Subcutaneous abdominal adipose tissue (tissue), 5 donors: ENCODE measurements around the gene ENTPD8.
A peak's percentile ranks its signal among the peaks of the same experiment; 100 is the strongest.

Source experiments
- H3K27ac ChIP-seq: one replicate; pipeline ENCODE4 v1.7.0; 2013; ENCODE audit warnings: low read depth, mild to moderate bottlenecking, inconsistent platforms, low read length, moderate library complexity
- H3K27me3 ChIP-seq, 5 donors: one replicate each; pipeline ENCODE4 v1.7.0; 2013; ENCODE audit warnings: low read length in 5 of 5, inconsistent platforms in 1 of 5; ENCODE audit not compliant: control insufficient read depth in 5 of 5, insufficient read depth in 4 of 5
- H3K36me3 ChIP-seq, 5 donors: one replicate each; pipeline ENCODE4 v1.7.0; 2013; ENCODE audit warnings: low read length in 5 of 5; ENCODE audit not compliant: control insufficient read depth in 5 of 5, insufficient read depth in 5 of 5
- H3K4me1 ChIP-seq, 5 donors: one replicate each; pipeline ENCODE4 v1.7.0; 2013; ENCODE audit warnings: low read length in 5 of 5, mild to moderate bottlenecking in 3 of 5, moderate library complexity in 1 of 5; ENCODE audit not compliant: control insufficient read depth in 5 of 5, insufficient read depth in 5 of 5
- H3K4me3 ChIP-seq, 5 donors: one replicate each; pipeline ENCODE4 v1.7.0; 2013; ENCODE audit warnings: low read length in 5 of 5, low read depth in 1 of 5
- H3K9ac ChIP-seq, 5 donors: one replicate each; pipeline ENCODE4 v1.7.0; 2013; ENCODE audit warnings: low read length in 5 of 5, mild to moderate bottlenecking in 4 of 5, moderate library complexity in 3 of 5
- H3K9me3 ChIP-seq, 5 donors: one replicate each; pipeline ENCODE4 v1.7.0; 2013; ENCODE audit warnings: low read length in 5 of 5; ENCODE audit not compliant: control insufficient read depth in 5 of 5
- donor health status: healthy.
- donor health status: healthy.
- donor health status: healthy.
- donor health status: healthy.
- donor health status: healthy.

Gene ENTPD8, protein sequence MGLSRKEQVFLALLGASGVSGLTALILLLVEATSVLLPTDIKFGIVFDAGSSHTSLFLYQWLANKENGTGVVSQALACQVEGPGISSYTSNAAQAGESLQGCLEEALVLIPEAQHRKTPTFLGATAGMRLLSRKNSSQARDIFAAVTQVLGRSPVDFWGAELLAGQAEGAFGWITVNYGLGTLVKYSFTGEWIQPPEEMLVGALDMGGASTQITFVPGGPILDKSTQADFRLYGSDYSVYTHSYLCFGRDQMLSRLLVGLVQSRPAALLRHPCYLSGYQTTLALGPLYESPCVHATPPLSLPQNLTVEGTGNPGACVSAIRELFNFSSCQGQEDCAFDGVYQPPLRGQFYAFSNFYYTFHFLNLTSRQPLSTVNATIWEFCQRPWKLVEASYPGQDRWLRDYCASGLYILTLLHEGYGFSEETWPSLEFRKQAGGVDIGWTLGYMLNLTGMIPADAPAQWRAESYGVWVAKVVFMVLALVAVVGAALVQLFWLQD

DNA sequence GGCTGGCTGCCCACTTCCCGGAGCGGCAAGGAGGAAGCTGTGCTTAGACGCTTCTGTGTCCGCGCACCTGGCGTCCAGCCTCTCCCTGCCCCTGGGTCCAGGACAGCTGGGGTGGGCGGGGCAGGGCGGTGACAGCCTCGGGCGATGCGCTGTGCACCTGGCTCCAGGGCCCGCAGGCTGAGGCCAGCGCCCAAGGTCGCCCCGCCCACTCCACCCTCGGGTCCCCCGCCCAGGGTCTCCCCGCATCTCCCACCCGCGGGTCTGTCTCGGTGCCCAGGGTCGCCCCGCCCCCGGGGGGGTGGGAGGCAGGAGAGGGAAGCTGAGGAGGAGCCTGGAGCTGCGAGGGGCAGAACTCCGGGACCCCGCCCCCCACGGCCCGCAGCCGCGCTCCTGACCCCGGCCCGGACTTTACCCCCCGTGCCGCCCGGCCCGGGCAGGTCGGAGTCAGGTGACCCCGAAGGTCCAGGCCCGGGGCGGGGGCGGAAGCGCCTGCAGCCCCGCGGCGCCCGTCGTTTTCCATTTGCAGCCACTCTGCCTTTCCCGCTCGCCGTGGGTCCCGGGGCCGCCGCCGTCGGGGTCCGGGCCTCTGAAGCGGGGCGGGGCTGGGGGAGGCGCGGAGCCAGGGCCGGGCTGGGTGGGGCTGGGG is at the start of gene ENTPD8:
ENTPD8 (minus strand) TSS at position 69 of the 646 bp plus-strand sequence. CDS start 3,072 bp downstream, outside the sequence.
- H3K27me3 ChIP-seq: peaks cover 5 to 26% (median 18%) of the 10 kb centered on the region in 5 donors
- H3K9ac ChIP-seq: no peak within 1 kb of the TSS
- peaks cover 0 to 16% (median 11%) of the 10 kb centered on the region in 5 donors for H3K4me1 ChIP-seq
- H3K36me3 ChIP-seq: no peaks in the 10 kb centered on the region
- H3K4me3 ChIP-seq: peak within 1 kb of the TSS in 1 of 5 donors; percentile 18
- peaks cover 0 to 3% (median 0%) of the 10 kb centered on the region in 5 donors for H3K9me3 ChIP-seq
- H3K27ac ChIP-seq: no peak within 1 kb of the TSS

GRCh38 chr9:137490532-137491186 is 49.5 kb upstream of the ENTPD8 start:
- no peaks in the 10 kb centered on the region for H3K9me3 ChIP-seq
- no peak overlapping the region for H3K27ac ChIP-seq
- no peaks in the 10 kb centered on the region for H3K27me3 ChIP-seq
- H3K36me3 ChIP-seq: peaks cover 0 to 45% (median 26%) of the 10 kb centered on the region in 5 donors
- no peak overlapping the region for H3K9ac ChIP-seq
- no peak overlapping the region for H3K4me3 ChIP-seq
- peaks cover 0 to 8% (median 4%) of the 10 kb centered on the region in 5 donors for H3K4me1 ChIP-seq

- Histone ChIP-seq H3K4me3 (no peak overlapping the region), H3K27ac (no peak overlapping the region)
Observed at GRCh38 chr9:137488906-137489305, 47.7 kb upstream of the ENTPD8 start.

DNA sequence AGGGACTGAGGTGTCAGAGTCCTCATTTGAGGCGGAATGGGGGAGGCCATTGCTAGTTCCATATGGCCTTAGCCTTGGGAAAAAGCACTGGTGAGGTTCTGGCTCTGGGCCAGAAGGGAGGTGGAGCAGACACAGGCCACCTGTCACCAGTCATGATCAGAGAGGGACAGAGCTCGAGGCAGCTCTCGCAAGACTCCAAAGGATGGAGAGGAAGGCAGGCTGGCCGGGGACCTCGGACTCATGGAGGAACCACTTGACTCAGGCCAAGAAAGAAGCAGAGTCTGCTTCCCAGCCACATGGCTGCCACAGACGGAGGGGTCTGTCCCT is 47.1 kb upstream of the ENTPD8 start:
- Histone ChIP-seq H3K4me3 (no peak overlapping the region), H3K27ac (no peak overlapping the region), H3K9me3 (no peaks in the 10 kb centered on the region), H3K4me1 (no peaks in the 10 kb centered on the region), H3K9ac (no peak overlapping the region), H3K36me3 (peaks cover 0 to 39% (median 22%) of the 10 kb centered on the region in 5 donors), H3K27me3 (no peaks in the 10 kb centered on the region)

More at GRCh38 chr9:137488906-137489305, 47.7 kb upstream of the ENTPD8 start:
- Histone ChIP-seq H3K36me3 (peaks cover 0 to 39% (median 22%) of the 10 kb centered on the region in 5 donors), H3K9me3 (no peaks in the 10 kb centered on the region), H3K27me3 (no peaks in the 10 kb centered on the region), H3K9ac (peak overlapping the region in 1 of 5 donors; percentile 13), H3K4me1 (peaks cover 0 to 2% (median 1%) of the 10 kb centered on the region in 5 donors)

DNA sequence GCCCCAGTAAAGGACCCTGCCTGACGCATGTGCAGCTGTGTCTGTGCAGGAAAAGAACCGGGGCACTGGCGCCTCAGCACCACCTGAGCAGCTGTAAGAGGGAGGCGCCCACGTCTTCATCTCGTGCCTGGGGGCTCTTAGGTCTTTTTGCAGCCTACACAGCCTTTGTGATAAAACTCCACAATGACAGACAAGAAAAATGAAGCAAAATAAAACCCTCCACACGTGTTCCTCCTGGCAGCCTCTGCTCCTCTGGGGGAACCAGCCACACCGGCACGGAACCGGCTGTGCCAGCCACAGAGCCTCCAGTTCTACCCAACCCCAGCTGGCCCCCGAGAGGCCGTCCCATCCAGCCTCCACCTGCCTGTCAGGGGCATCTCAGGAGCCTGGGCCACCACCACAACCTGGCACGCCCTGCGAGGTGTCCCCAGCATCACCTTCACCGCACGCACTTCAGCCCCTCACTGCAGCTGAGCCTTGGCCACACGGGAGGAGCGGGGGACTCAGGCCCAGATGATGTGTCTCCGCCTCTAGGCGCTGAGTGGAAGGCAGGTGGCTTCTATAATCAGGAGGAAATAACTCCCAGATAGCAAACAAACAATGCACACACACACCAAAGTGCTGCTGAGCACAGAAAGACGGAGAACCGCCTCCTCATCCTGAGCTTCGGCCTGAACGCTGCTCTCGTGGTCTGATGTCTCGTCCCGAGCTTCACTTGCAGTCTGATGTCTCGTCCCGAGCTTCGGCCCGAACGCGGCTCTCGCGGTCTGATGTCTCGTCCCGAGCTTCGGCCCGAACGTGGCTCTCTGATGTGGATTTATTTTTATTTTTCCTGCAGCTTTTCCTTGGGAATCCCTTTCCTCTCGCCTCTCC is 46.5 kb upstream of the ENTPD8 start:
- H3K4me3 ChIP-seq: no peak overlapping the region
- peaks cover 0 to 39% (median 22%) of the 10 kb centered on the region in 5 donors for H3K36me3 ChIP-seq
- H3K4me1 ChIP-seq: peaks cover 0 to under 1% (median 0%) of the 10 kb centered on the region in 5 donors
- no peaks in the 10 kb centered on the region for H3K9me3 ChIP-seq
- H3K9ac ChIP-seq: no peak overlapping the region
- H3K27me3 ChIP-seq: no peaks in the 10 kb centered on the region
- H3K27ac ChIP-seq: no peak overlapping the region

GRCh38 chr9:137486545-137487453 is 45.6 kb upstream of the ENTPD8 start:
- Histone ChIP-seq H3K36me3 (peaks cover 0 to 37% (median 22%) of the 10 kb centered on the region in 5 donors), H3K27ac (no peak overlapping the region), H3K9ac (no peak overlapping the region), H3K9me3 (no peaks in the 10 kb centered on the region), H3K4me1 (peaks cover 0 to 9% (median 7%) of the 10 kb centered on the region in 5 donors), H3K27me3 (no peaks in the 10 kb centered on the region), H3K4me3 (no peak overlapping the region)

- peaks cover 0 to 10% (median 8%) of the 10 kb centered on the region in 5 donors for H3K4me1 ChIP-seq
- no peak overlapping the region for H3K27ac ChIP-seq
- H3K9ac ChIP-seq: no peak overlapping the region
- H3K9me3 ChIP-seq: no peaks in the 10 kb centered on the region
- no peaks in the 10 kb centered on the region for H3K27me3 ChIP-seq
- peaks cover 0 to 31% (median 16%) of the 10 kb centered on the region in 5 donors for H3K36me3 ChIP-seq
- no peak overlapping the region for H3K4me3 ChIP-seq
Observed at GRCh38 chr9:137486141-137486490, 45.0 kb upstream of the ENTPD8 start.

GRCh38 chr9:137485343-137486140 is 44.4 kb upstream of the ENTPD8 start:
- Histone ChIP-seq H3K27me3 (no peaks in the 10 kb centered on the region), H3K27ac (no peak overlapping the region), H3K36me3 (peaks cover 0 to 34% (median 18%) of the 10 kb centered on the region in 5 donors), H3K9me3 (no peaks in the 10 kb centered on the region), H3K9ac (no peak overlapping the region), H3K4me3 (no peak overlapping the region), H3K4me1 (peaks cover 0 to 10% (median 8%) of the 10 kb centered on the region in 5 donors)
